GM12878 (cell line): Measurements from ENCODE around the gene SLC24A3. TPM values are rescaled to one million over a fixed set of nuclear protein-coding genes. Genes with fewer than 3 reads are reported as not detected.

Experiments used
- ATAC-seq: fragments of 200-7000 bp; cut with Tn5 transposase; 3 replicates; pipeline ENCODE4 v1.9.1; 2020; ENCODE audit warnings: mild to moderate bottlenecking, moderate library complexity
- BruUV-seq: library from RNA; stranded (reverse); fragments of 400-500 nt; replicated peaks from 2 replicates; lab custom pipeline; 2021; lab: Mats Ljungman, UMichigan
- CTCF ChIA-PET: fragments of 300-600 bp; sonication (Branson Sonifier 250); formaldehyde crosslinking; extraction: SDS; loops from one replicate; lab custom pipeline; 2021; ENCODE audit warnings: inconsistent platforms; lab: Yijun Ruan, JAX
- POLR2A ChIA-PET: fragments of 350-600 bp; formaldehyde crosslinking; extraction: SDS; loops from one replicate; lab custom pipeline; 2021; ENCODE audit warnings: inconsistent platforms; lab: Charles Lee
- RAD21 ChIA-PET: fragments of 300-600 bp; sonication (Branson Sonifier 250); formaldehyde crosslinking; loops from one replicate; lab custom pipeline; 2023; ENCODE audit warnings: antibody characterized with exemption; ENCODE audit not compliant: unreplicated experiment; lab: Charles Lee
- SMC1A ChIA-PET: fragments of 300-600 bp; sonication (Branson Sonifier 250); formaldehyde crosslinking; loops from one replicate; lab custom pipeline; 2023; ENCODE audit not compliant: unreplicated experiment, uncharacterized antibody; lab: Charles Lee
- DNase-seq: peaks from one replicate; pipeline ENCODE4 v3.0.0-alpha.2; 2011; ENCODE audit warnings: low read depth, low spot score
- FAIRE-seq: peaks from 3 replicates; lab custom pipeline; 2011; peaks lifted over from hg19 to GRCh38; lab: Jason Lieb, UNC
- H2AFZ ChIP-seq: 2 replicates; pipeline ENCODE4 v1.6.0; 2011; ENCODE audit warnings: low read depth, low read length, control low read depth; ENCODE audit not compliant: control insufficient read depth
- H3K27ac ChIP-seq: 2 replicates; pipeline ENCODE4 v1.5.1; 2011; ENCODE audit warnings: control low read depth; ENCODE audit not compliant: control insufficient read depth, insufficient read depth
- H3K27me3 ChIP-seq, 2 experiments: replicated peaks in 1 of 2; 2 replicates each; pipeline versions ENCODE4 v1.6.0 to v1.6.1; 2011; ENCODE audit warnings: low read length in 1 of 2; ENCODE audit not compliant: control insufficient read depth in 2 of 2, insufficient read depth in 2 of 2
- H3K36me3 ChIP-seq, 2 experiments: 2 replicates each; pipeline ENCODE4 v1.5.1; 2011; ENCODE audit warnings: low read length in 1 of 2; ENCODE audit not compliant: control insufficient read depth in 2 of 2, insufficient read depth in 2 of 2
- H3K4me1 ChIP-seq: 2 replicates; pipeline ENCODE4 v1.6.1; 2011; ENCODE audit warnings: mild to moderate bottlenecking, low read length, moderate library complexity, mixed read lengths; ENCODE audit not compliant: control insufficient read depth, insufficient read depth
- H3K4me2 ChIP-seq: 2 replicates; pipeline ENCODE4 v1.6.0; 2011; ENCODE audit warnings: control low read depth; ENCODE audit not compliant: control insufficient read depth, insufficient read depth
- H3K4me3 ChIP-seq: fragments of 200-600 bp; sonication (generic); 2 replicates; pipeline ENCODE4 v1.5.1; 2016
- H3K79me2 ChIP-seq: 2 replicates; pipeline ENCODE4 v1.6.0; 2011; ENCODE audit warnings: low read length; ENCODE audit not compliant: control insufficient read depth, insufficient read depth
- H3K9ac ChIP-seq: 2 replicates; pipeline ENCODE4 v1.8.0; 2011; ENCODE audit warnings: low read length, control low read depth, mixed read lengths; ENCODE audit not compliant: control insufficient read depth, insufficient read depth
- H3K9me3 ChIP-seq: replicated peaks from 3 replicates; pipeline ENCODE4 v1.5.1; 2011; ENCODE audit warnings: mild to moderate bottlenecking, low read length; ENCODE audit not compliant: control insufficient read depth, insufficient read depth
- H4K20me1 ChIP-seq: 2 replicates; pipeline ENCODE4 v1.6.0; 2011; ENCODE audit not compliant: control insufficient read depth, insufficient read depth
- BCLAF1 ChIP-seq: fragments of 450-650 bp; IDR thresholded peaks from 2 replicates; pipeline ENCODE4 v1.6.1; 2017; ENCODE audit warnings: antibody characterized with exemption, mild to moderate bottlenecking, moderate library complexity
- HDGF ChIP-seq: fragments of 450-650 bp; IDR thresholded peaks from 2 replicates; pipeline ENCODE4 v1.6.1; 2016; ENCODE audit warnings: antibody characterized with exemption
- IKZF2 ChIP-seq, 2 experiments: fragments of 450-650 bp; IDR thresholded peaks; 2 replicates each; pipeline ENCODE4 v1.6.1; 2017; ENCODE audit warnings: mild to moderate bottlenecking in 2 of 2, moderate library complexity in 2 of 2
- KAT2A ChIP-seq: conservative IDR thresholded peaks from 2 replicates; pipeline ENCODE4 v1.6.1; 2011; ENCODE audit warnings: low read depth, low read length; ENCODE audit not compliant: control insufficient read depth
- POLR2A ChIP-seq: IDR thresholded peaks from 2 replicates; pipeline ENCODE4 v1.6.1; 2011; ENCODE audit warnings: low read depth, mild to moderate bottlenecking, low read length
- TCF7 ChIP-seq: IDR thresholded peaks from 2 replicates; pipeline ENCODE4 v1.6.1; 2014; ENCODE audit warnings: antibody characterized with exemption, borderline replicate concordance
- WGBS: methylation state at CpG from one replicate; pipeline ENCODE4 v1.1.6; 2016; ENCODE audit warnings: low lambda C conversion rate; ENCODE audit not compliant: insufficient replicate concordance, insufficient coverage; ENCODE audit errors: missing lambda C conversion rate; 5-methylcytosine and 5-hydroxymethylcytosine counted together
- in situ Hi-C: fragments of 300-500 bp; cut with MboI; formaldehyde crosslinking; loops from 9 replicates; pipeline ENCODE4 v1.14.3; 2018; ENCODE audit warnings: mixed read lengths
- intact Hi-C: fragments of 100-400 bp; cut with micrococcal nuclease; formaldehyde crosslinking; loops from one replicate; pipeline ENCODE4 v1.14.2; 2022; ENCODE audit not compliant: unreplicated experiment
- polyA plus RNA-seq, 11 experiments: library from polyadenylated mRNA; depleted of rRNA in 4 of 11; unstranded in 6 of 11; stranded (reverse) in 5 of 11; fragments of >200 nt; fragmentation: Nextera tagmentation in 4 of 11; fragmentation: Illumina TruSeq in 1 of 11; extraction: Ambion mirVana in 4 of 11; extraction: Trizol in 1 of 11; gene quantifications; 1 replicate in 1 of 11; 2 replicates in 10 of 11; pipeline versions ENCODE4 v1.2.1 to v1.2.3, GENCODE V29; 2011 to 2016; ENCODE audit warnings: inconsistent platforms in 2 of 11, missing spikeins in 2 of 11, low read depth in 1 of 11
- total RNA-seq, 4 experiments: library from RNA; depleted of rRNA in 3 of 4; stranded (reverse); fragments of >200 nt in 3 of 4; fragmentation: Illumina TruSeq in 1 of 4; extraction: Trizol in 1 of 4; gene quantifications; 2 replicates each; pipeline versions ENCODE4 v1.2.1 to v1.2.3, GENCODE V29; 2013 to 2021

Gene SLC24A3
- total and polyA plus RNA-seq, 10 of the 15 experiments (the other 5 are each of a cell fraction or from before 2014, with no cell fraction given) = 0.04 TPM; not detected in 9

GRCh38 chr20:19371112-19371511, 158.7 kb downstream of the SLC24A3 start:
- Histone ChIP-seq H3K27ac (no peak overlapping the region), H3K9ac (no peak overlapping the region), H3K9me3 (no peaks in the 10 kb centered on the region), H3K4me2 (no peak overlapping the region), H2AFZ (no peak overlapping the region), H3K4me1 (no peaks in the 10 kb centered on the region), H3K36me3 (no peaks in the 10 kb centered on the region), H4K20me1 (no peaks in the 10 kb centered on the region), H3K4me3 (no peak overlapping the region), H3K27me3 (no peaks in the 10 kb centered on the region; a peak in 1 of 4 replicates), H3K79me2 (no peaks in the 10 kb centered on the region)
- 0% methylated on average over 1 of the region's 1 CpG for WGBS
- RAD21 ChIA-PET = no interaction called here
- ATAC-seq = no peak
- CTCF ChIA-PET = no interaction called here
- intact Hi-C loops (no loop called here), in situ Hi-C loops (no loop called here)
- DNase-seq = no peak
- no TSS peak for BruUV-seq
- POLR2A ChIA-PET = no interaction called here
- TF ChIP-seq HDGF = no peak
- no peak for TF ChIP-seq KAT2A
- TF ChIP-seq IKZF2 (IDR thresholded peaks at IDR 0.05) = no peak
- TF ChIP-seq POLR2A = no peak
- no peak for TF ChIP-seq TCF7
- no peak for TF ChIP-seq BCLAF1
- SMC1A ChIA-PET = no interaction called here
- no peak for FAIRE-seq
